Osteocyte (in vitro differentiated cells): ENCODE data around the gene SHOX. TPM values are rescaled to one million over a fixed set of nuclear protein-coding genes. Genes with fewer than 3 reads are reported as not detected.

Source experiments
- DNase-seq: peaks from one replicate; pipeline ENCODE4 v3.0.0; 2021; ENCODE audit warnings: mixed read lengths; ENCODE audit not compliant: unreplicated experiment; ENCODE audit errors: extremely low spot score
- H3K27ac Mint-ChIP-seq: one replicate; pipeline ENCODE4 v1.8.0; 2021; ENCODE audit warnings: mild to moderate bottlenecking, mixed read lengths; ENCODE audit not compliant: unreplicated experiment
- H3K27me3 Mint-ChIP-seq: one replicate; pipeline ENCODE4 v1.8.0; 2021; ENCODE audit warnings: mixed read lengths; ENCODE audit not compliant: unreplicated experiment
- H3K36me3 Mint-ChIP-seq: one replicate; pipeline ENCODE4 v1.8.0; 2021; ENCODE audit warnings: mixed read lengths; ENCODE audit not compliant: unreplicated experiment
- H3K4me1 Mint-ChIP-seq: one replicate; pipeline ENCODE4 v1.8.0; 2021; ENCODE audit warnings: mixed read lengths; ENCODE audit not compliant: unreplicated experiment
- H3K4me3 Mint-ChIP-seq: one replicate; pipeline ENCODE4 v1.8.0; 2021; ENCODE audit warnings: mild to moderate bottlenecking, moderate library complexity, mixed read lengths; ENCODE audit not compliant: unreplicated experiment
- H3K9me3 Mint-ChIP-seq: one replicate; pipeline ENCODE4 v1.8.0; 2021; ENCODE audit warnings: mixed read lengths; ENCODE audit not compliant: unreplicated experiment
- CTCF ChIP-seq: fragments of 200-600 bp; sonication (generic); IDR thresholded peaks from 2 replicates; pipeline ENCODE4 v1.5.0; 2021; ENCODE audit warnings: antibody characterized with exemption, mild to moderate bottlenecking, moderate library complexity
- total RNA-seq: library from RNA; stranded (reverse); gene quantifications from 2 replicates; pipeline ENCODE4 v1.2.1, GENCODE V29; 2021

The SHOX gene
- total RNA-seq, 1 donor from 2014 or later: not detected

DNA sequence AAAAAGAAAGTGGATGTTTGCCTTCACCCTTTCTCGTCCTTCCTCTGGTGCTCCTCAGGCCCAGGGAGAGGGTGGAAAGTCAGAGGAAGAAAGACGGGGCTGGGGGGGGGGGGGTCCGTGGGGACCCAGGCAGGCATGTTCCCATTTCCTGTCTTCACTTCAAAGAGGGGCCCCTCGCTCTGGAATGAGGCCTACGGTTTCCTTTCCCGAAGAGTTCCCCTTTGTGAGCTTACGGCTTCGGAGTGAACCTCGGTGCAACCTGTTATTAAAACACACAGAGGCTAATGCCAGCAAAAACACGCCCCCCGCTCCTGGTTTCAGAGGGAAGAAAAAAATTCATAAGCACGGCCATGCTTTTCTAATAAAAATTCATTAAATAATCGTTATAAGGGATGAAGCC lies 40.1 kb downstream of the SHOX start:
- Mint-ChIP-seq H3K27ac (no peak overlapping the region), H3K9me3 (peaks cover 5% of the 10 kb centered on the region), H3K27me3 (no peaks in the 10 kb centered on the region), H3K4me3 (no peak overlapping the region), H3K36me3 (no peaks in the 10 kb centered on the region), H3K4me1 (no peaks in the 10 kb centered on the region)
- TF ChIP-seq CTCF: no peak
- DNase-seq: no peak

DNA sequence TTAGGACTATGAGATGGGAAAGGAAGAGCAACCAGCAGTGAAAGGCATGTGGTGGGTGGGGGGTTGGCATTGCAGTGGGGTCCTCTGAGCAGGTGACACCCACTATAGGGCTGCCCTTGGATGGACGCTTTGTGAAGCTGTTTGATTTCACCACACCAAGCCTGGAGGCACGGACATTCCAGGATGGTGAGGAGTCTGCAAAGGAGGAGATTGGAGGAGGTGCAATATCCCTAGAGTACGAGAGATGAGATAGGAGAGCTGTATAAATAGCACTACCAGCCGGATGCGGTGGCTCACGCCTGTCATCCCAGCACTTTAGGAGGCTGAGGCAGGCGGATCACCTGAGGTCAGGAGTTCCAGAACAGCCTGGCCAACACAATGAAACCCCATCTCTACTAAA lies 42.3 kb downstream of the SHOX start:
- DNase-seq: no peak
- Mint-ChIP-seq H3K9me3 (no peaks in the 10 kb centered on the region), H3K4me3 (no peak overlapping the region), H3K27me3 (no peaks in the 10 kb centered on the region), H3K4me1 (no peaks in the 10 kb centered on the region), H3K27ac (no peak overlapping the region), H3K36me3 (no peaks in the 10 kb centered on the region)
- no peak for TF ChIP-seq CTCF

DNA sequence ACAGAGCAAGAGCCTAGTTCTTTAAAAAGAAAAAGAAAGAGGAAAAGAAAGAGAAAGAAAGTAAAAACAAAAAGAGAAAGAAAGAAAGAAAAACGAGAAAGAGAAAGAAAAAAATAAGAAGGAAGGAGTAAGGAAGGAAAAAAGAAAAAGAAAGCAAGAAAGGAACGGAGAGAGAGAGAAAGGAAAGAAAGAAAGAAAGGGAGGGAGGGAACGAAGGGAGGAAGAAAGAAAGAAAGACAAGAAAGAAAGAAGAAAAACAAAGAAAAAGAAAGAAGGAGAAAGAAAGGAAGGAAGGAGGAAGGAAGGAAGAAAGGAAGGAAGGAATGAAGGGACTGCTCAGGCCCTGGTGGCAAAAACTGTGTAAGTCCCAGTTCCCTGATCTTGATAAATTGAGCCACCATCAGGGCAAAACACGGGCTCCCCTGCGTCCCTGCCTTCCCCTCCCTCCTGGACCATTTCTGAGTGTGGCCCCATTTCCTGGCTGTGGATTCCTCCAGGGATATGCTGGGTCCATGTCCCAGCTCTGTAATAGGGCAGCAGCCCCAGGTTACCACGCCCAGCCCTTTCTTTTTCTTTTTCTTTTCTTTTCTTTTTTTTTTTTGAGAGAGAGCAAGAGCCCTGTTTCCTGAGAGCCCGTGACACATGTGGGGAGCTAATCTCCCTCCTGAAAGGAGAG lies 44.8 kb downstream of the SHOX start:
- no peak for TF ChIP-seq CTCF
- Mint-ChIP-seq H3K36me3 (no peaks in the 10 kb centered on the region), H3K27me3 (no peaks in the 10 kb centered on the region), H3K4me1 (no peaks in the 10 kb centered on the region), H3K4me3 (no peak overlapping the region), H3K27ac (no peak overlapping the region), H3K9me3 (peaks cover 4% of the 10 kb centered on the region)
- no peak for DNase-seq

DNA sequence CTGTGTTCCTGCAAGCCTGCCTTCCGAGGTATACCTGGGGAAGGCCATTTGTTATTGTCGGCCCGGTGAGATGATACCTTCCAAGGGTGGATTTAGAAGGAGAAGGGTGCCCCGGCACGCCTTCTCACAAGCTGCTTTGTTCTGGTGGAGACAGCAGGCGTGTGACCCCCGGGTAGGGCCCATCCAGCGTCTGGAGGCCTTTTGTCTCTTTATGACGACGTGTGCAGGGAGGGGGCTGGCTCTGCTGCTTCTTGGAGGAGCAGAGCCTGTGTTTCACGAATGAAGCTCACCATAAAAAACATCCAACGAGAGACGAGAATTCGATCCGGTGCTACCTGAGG lies 45.3 kb downstream of the SHOX start:
- DNase-seq: no peak
- Mint-ChIP-seq H3K36me3 (no peaks in the 10 kb centered on the region), H3K27me3 (no peaks in the 10 kb centered on the region)

GRCh38 chrX:677376-677775 lies 46.8 kb downstream of the SHOX start:
- no peak for DNase-seq
- Mint-ChIP-seq H3K36me3 (no peaks in the 10 kb centered on the region), H3K27me3 (no peaks in the 10 kb centered on the region), H3K4me3 (no peak overlapping the region), H3K9me3 (peaks cover 14% of the 10 kb centered on the region), H3K27ac (no peak overlapping the region), H3K4me1 (no peaks in the 10 kb centered on the region)
- TF ChIP-seq CTCF: no peak

More for the DNA sequence above, 45.3 kb downstream of the SHOX start:
- no peak for TF ChIP-seq CTCF
- Mint-ChIP-seq H3K4me3 (no peak overlapping the region), H3K9me3 (peaks cover 4% of the 10 kb centered on the region), H3K4me1 (no peaks in the 10 kb centered on the region), H3K27ac (no peak overlapping the region)
